H9 (cell line): ENCODE data around the gene SPEM3. TPM values are rescaled to one million over a fixed set of nuclear protein-coding genes. Genes with fewer than 3 reads are reported as not detected.

ENCODE experiments used
- DNase-seq: peaks from one replicate; pipeline ENCODE4 v3.0.0-alpha.2; 2017
- H2AFZ ChIP-seq: one replicate; pipeline ENCODE4 v1.6.1; 2013; ENCODE audit warnings: mild to moderate bottlenecking, low read length, control low read depth, moderate library complexity
- H2AK5ac ChIP-seq: 2 replicates; pipeline ENCODE4 v1.6.1; 2013; ENCODE audit warnings: low read length, control low read depth, mixed read lengths; ENCODE audit not compliant: insufficient read length
- H2BK120ac ChIP-seq: one replicate; pipeline ENCODE4 v1.6.1; 2013; ENCODE audit warnings: low read depth, mild to moderate bottlenecking, low read length, control low read depth, inconsistent platforms; ENCODE audit not compliant: poor library complexity, severe bottlenecking
- H2BK12ac ChIP-seq: 2 replicates; pipeline ENCODE4 v1.6.1; 2013; ENCODE audit warnings: low read length, control low read depth, mixed read lengths, low read depth; ENCODE audit not compliant: insufficient read length
- H2BK15ac ChIP-seq: 2 replicates; pipeline ENCODE4 v1.6.1; 2013; ENCODE audit warnings: low read depth, low read length, control low read depth
- H2BK20ac ChIP-seq: one replicate; pipeline ENCODE4 v1.6.1; 2013; ENCODE audit warnings: low read depth, mild to moderate bottlenecking, low read length, control low read depth, inconsistent platforms; ENCODE audit not compliant: poor library complexity, severe bottlenecking
- H2BK5ac ChIP-seq: 2 replicates; pipeline ENCODE4 v1.6.1; 2013; ENCODE audit warnings: low read length, control low read depth, mixed read lengths; ENCODE audit not compliant: insufficient read length
- H3K14ac ChIP-seq: 2 replicates; pipeline ENCODE4 v1.6.1; 2013; ENCODE audit warnings: low read length, control low read depth; ENCODE audit not compliant: insufficient read depth
- H3K18ac ChIP-seq: 2 replicates; pipeline ENCODE4 v1.6.1; 2013; ENCODE audit warnings: low read depth, mild to moderate bottlenecking, mixed read lengths, low read length, control low read depth; ENCODE audit not compliant: insufficient read length
- H3K23ac ChIP-seq: 2 replicates; pipeline ENCODE4 v1.6.1; 2013; ENCODE audit warnings: low read length, control low read depth, mixed read lengths, low read depth; ENCODE audit not compliant: insufficient read length
- H3K23me2 ChIP-seq: 2 replicates; pipeline ENCODE4 v1.6.1; 2013; ENCODE audit warnings: low read depth, mild to moderate bottlenecking, mixed read lengths, low read length, control low read depth; ENCODE audit not compliant: insufficient read length, poor library complexity, severe bottlenecking
- H3K27ac ChIP-seq: 2 replicates; pipeline ENCODE4 v1.5.1; 2013; ENCODE audit warnings: low read length, control low read depth, mixed read lengths, low read depth; ENCODE audit not compliant: insufficient read length
- H3K27me3 ChIP-seq: 2 replicates; pipeline ENCODE4 v1.6.1; 2013; ENCODE audit warnings: low read length, control low read depth, inconsistent platforms; ENCODE audit not compliant: insufficient read depth
- H3K4ac ChIP-seq: 2 replicates; pipeline ENCODE4 v1.6.1; 2013; ENCODE audit warnings: low read depth, mild to moderate bottlenecking, control low read depth, inconsistent platforms, low read length, moderate library complexity
- H3K4me1 ChIP-seq: 2 replicates; pipeline ENCODE4 v1.6.1; 2013; ENCODE audit warnings: low read length, control low read depth, inconsistent platforms; ENCODE audit not compliant: insufficient read depth
- H3K4me2 ChIP-seq: 2 replicates; pipeline ENCODE4 v1.6.1; 2013; ENCODE audit warnings: low read length, control low read depth, mixed read lengths; ENCODE audit not compliant: insufficient read length, insufficient read depth
- H3K56ac ChIP-seq: 2 replicates; pipeline ENCODE4 v1.6.1; 2013; ENCODE audit warnings: low read depth, mild to moderate bottlenecking, mixed read lengths, low read length, control low read depth; ENCODE audit not compliant: insufficient read length
- H3K79me1 ChIP-seq: 2 replicates; pipeline ENCODE4 v1.6.1; 2013; ENCODE audit warnings: low read depth, mild to moderate bottlenecking, moderate library complexity, low read length, control low read depth, inconsistent platforms; ENCODE audit not compliant: insufficient read depth, poor library complexity, severe bottlenecking
- H3K79me2 ChIP-seq: 2 replicates; pipeline ENCODE4 v1.6.1; 2013; ENCODE audit warnings: low read length, control low read depth, inconsistent platforms; ENCODE audit not compliant: insufficient read depth
- H3K9ac ChIP-seq: 2 replicates; pipeline ENCODE4 v1.6.1; 2013; ENCODE audit warnings: low read length, control low read depth, mixed read lengths; ENCODE audit not compliant: insufficient read length; ENCODE audit errors: extremely low read depth
- H3K9me3 ChIP-seq: one replicate; pipeline ENCODE4 v1.6.1; 2013; ENCODE audit warnings: low read depth, low read length, inconsistent platforms; ENCODE audit not compliant: control insufficient read depth
- H3T11ph ChIP-seq: one replicate; pipeline ENCODE4 v1.6.1; 2013; ENCODE audit warnings: mild to moderate bottlenecking, low read length, control low read depth, inconsistent platforms
- H4K20me1 ChIP-seq: one replicate; pipeline ENCODE4 v1.6.1; 2013; ENCODE audit not compliant: control insufficient read depth, insufficient read length, insufficient read depth
- H4K5ac ChIP-seq: 2 replicates; pipeline ENCODE4 v1.6.1; 2013; ENCODE audit warnings: low read depth, mild to moderate bottlenecking, mixed read lengths, low read length, control low read depth; ENCODE audit not compliant: insufficient read length
- H4K8ac ChIP-seq: replicated peaks from 2 replicates; pipeline ENCODE4 v1.6.1; 2013; ENCODE audit warnings: low read length, control low read depth, mixed read lengths, low read depth; ENCODE audit not compliant: insufficient read length
- H4K91ac ChIP-seq: 2 replicates; pipeline ENCODE4 v1.6.1; 2013; ENCODE audit warnings: low read depth, mild to moderate bottlenecking, moderate library complexity, mixed read lengths, low read length, control low read depth; ENCODE audit not compliant: insufficient read length
- H3K27ac Mint-ChIP-seq, 3 experiments: 2 replicates in 2 of 3; 3 replicates in 1 of 3; pipeline ENCODE4 v1.8.0; 2020 to 2021; ENCODE audit warnings: mixed read lengths in 3 of 3, mild to moderate bottlenecking in 1 of 3, moderate library complexity in 1 of 3
- H3K27me3 Mint-ChIP-seq: 2 replicates; pipeline ENCODE4 v1.8.0; 2021; ENCODE audit warnings: low read depth, mild to moderate bottlenecking, moderate library complexity, mixed read lengths
- H3K36me3 Mint-ChIP-seq, 3 experiments: 2 replicates in 2 of 3; 3 replicates in 1 of 3; pipeline ENCODE4 v1.8.0; 2020 to 2021; ENCODE audit warnings: low read depth in 3 of 3, mixed read lengths in 3 of 3; ENCODE audit not compliant: insufficient read depth in 1 of 3
- H3K4me1 Mint-ChIP-seq, 2 experiments: 2 replicates each; pipeline ENCODE4 v1.8.0; 2020; ENCODE audit warnings: mixed read lengths in 2 of 2
- H3K4me3 Mint-ChIP-seq, 2 experiments: 2 replicates in 1 of 2; 3 replicates in 1 of 2; pipeline ENCODE4 v1.8.0; 2020 to 2021; ENCODE audit warnings: mild to moderate bottlenecking in 2 of 2, mixed read lengths in 2 of 2, moderate library complexity in 1 of 2
- H3K9me3 Mint-ChIP-seq, 2 experiments: 2 replicates in 1 of 2; 3 replicates in 1 of 2; pipeline ENCODE4 v1.8.0; 2020; ENCODE audit warnings: mild to moderate bottlenecking in 2 of 2, mixed read lengths in 2 of 2, moderate library complexity in 1 of 2
- CTCF ChIP-seq: fragments of 200-600 bp; sonication (generic); conservative IDR thresholded peaks from 3 replicates; pipeline ENCODE4 v1.8.0; 2021; ENCODE audit warnings: antibody characterized with exemption, mild to moderate bottlenecking
- WGBS: extraction: QIAGEN DNeasy Blood & Tissue Kit; methylation state at CpG from one replicate; pipeline ENCODE4 v1.1.7; 2013; ENCODE audit warnings: missing lambda C conversion rate, low lambda C conversion rate, mixed read lengths; ENCODE audit not compliant: insufficient read length; ENCODE audit errors: extremely low coverage; 5-methylcytosine and 5-hydroxymethylcytosine counted together
- total RNA-seq: library from RNA; stranded (reverse); gene quantifications from 2 replicates; pipeline ENCODE4 v1.2.1, GENCODE V29; 2021

The SPEM3 gene
- total RNA-seq, 1 experiment from 2014 or later, result not detected

- Histone ChIP-seq H3K4ac (no peak overlapping the region), H2BK20ac (no peak overlapping the region), H2BK5ac (no peak overlapping the region), H4K5ac (no peak overlapping the region), H3T11ph (no peak overlapping the region), H2BK12ac (no peak overlapping the region), H4K91ac (no peak overlapping the region), H3K27ac (no peak overlapping the region), H3K4me1 (no peaks in the 10 kb centered on the region), H3K14ac (no peak overlapping the region), H3K9me3 (no peaks in the 10 kb centered on the region), H3K18ac (no peak overlapping the region), H3K9ac (no peak overlapping the region), H2BK15ac (no peak overlapping the region), H3K23me2 (no peaks in the 10 kb centered on the region), H4K20me1 (no peaks in the 10 kb centered on the region), H3K56ac (no peak overlapping the region), H3K79me1 (no peaks in the 10 kb centered on the region), H2AK5ac (no peak overlapping the region), H3K23ac (no peak overlapping the region), H2AFZ (no peak overlapping the region), H4K8ac (no peak overlapping the region), H2BK120ac (no peak overlapping the region), H3K4me2 (no peak overlapping the region), H3K27me3 (no peaks in the 10 kb centered on the region), H3K79me2 (no peaks in the 10 kb centered on the region)
- Mint-ChIP-seq H3K27me3 (peaks cover 10% of the 10 kb centered on the region), H3K9me3 (no peaks in the 10 kb centered on the region; a peak in 1 of 5 replicates), H3K36me3 (no peaks in the 10 kb centered on the region), H3K4me3 (no peak overlapping the region), H3K4me1 (peaks cover 0 to 2% of the 10 kb centered on the region in 2 experiments; a peak in 2 of 4 replicates), H3K27ac (no peak overlapping the region; a peak in 1 of 7 replicates)
- DNase-seq, result no peak
- no CpG with 5 or more reads among the region's 8 CpGs for WGBS
- no peak for TF ChIP-seq CTCF
Observed at GRCh38 chr17:7425756-7426155, 2.9 kb upstream of the SPEM3 start.
